H1 (cell line): ENCODE results near the gene CALR. TPM values are rescaled to one million over a fixed set of nuclear protein-coding genes. Genes with fewer than 3 reads are reported as not detected.

Experiments
- CTCF ChIA-PET: fragments of 300-600 bp; sonication (Branson Sonifier 250); formaldehyde crosslinking; loops from one replicate; lab custom pipeline; 2021; ENCODE audit not compliant: partially characterized antibody; lab: Charles Lee
- POLR2A ChIA-PET: fragments of 300-600 bp; sonication (Branson Sonifier 250); formaldehyde crosslinking; loops from one replicate; lab custom pipeline; 2021; ENCODE audit warnings: inconsistent platforms; ENCODE audit not compliant: partially characterized antibody; lab: Charles Lee
- DNase-seq, 2 experiments: peaks; one replicate each; pipeline versions ENCODE4 v3.0.0 to v3.0.0-alpha.2; 2010 to 2022; ENCODE audit warnings: low spot score in 2 of 2, low read depth in 1 of 2, mixed read lengths in 1 of 2
- FAIRE-seq: peaks from 2 replicates; lab custom pipeline; 2011; peaks lifted over from hg19 to GRCh38; lab: Jason Lieb, UNC
- H2AFZ ChIP-seq: 2 replicates; pipeline ENCODE4 v1.8.1; 2012; ENCODE audit warnings: low read length, inconsistent platforms
- H2AK5ac ChIP-seq: 2 replicates; pipeline ENCODE4 v1.6.1; 2013; ENCODE audit warnings: low read depth, low read length
- H2BK120ac ChIP-seq: replicated peaks from 2 replicates; pipeline ENCODE3; 2013; ENCODE audit warnings: low read depth, low read length, inconsistent platforms
- H2BK12ac ChIP-seq: 2 replicates; pipeline ENCODE4 v1.6.1; 2013; ENCODE audit warnings: low read depth, low read length
- H2BK15ac ChIP-seq: 2 replicates; pipeline ENCODE4 v1.6.1; 2013; ENCODE audit warnings: low read length
- H2BK20ac ChIP-seq: 2 replicates; pipeline ENCODE4 v1.6.1; 2013; ENCODE audit warnings: low read length
- H2BK5ac ChIP-seq: 2 replicates; pipeline ENCODE4 v1.6.1; 2013; ENCODE audit warnings: low read depth, low read length
- H3K14ac ChIP-seq: 2 replicates; pipeline ENCODE4 v1.6.1; 2013; ENCODE audit warnings: inconsistent platforms; ENCODE audit not compliant: insufficient read length
- H3K18ac ChIP-seq: 2 replicates; pipeline ENCODE4 v1.6.1; 2013; ENCODE audit warnings: low read length; ENCODE audit errors: extremely low read depth
- H3K23ac ChIP-seq: 2 replicates; pipeline ENCODE4 v1.6.1; 2013; ENCODE audit warnings: inconsistent platforms; ENCODE audit not compliant: insufficient read length
- H3K23me2 ChIP-seq: 2 replicates; pipeline ENCODE4 v1.6.1; 2013; ENCODE audit warnings: low read depth, low read length
- H3K27ac ChIP-seq: 2 replicates; pipeline ENCODE4 v1.6.1; 2011; ENCODE audit warnings: low read depth, low read length, inconsistent platforms
- H3K27me3 ChIP-seq, 4 experiments: replicated peaks in 1 of 4; 1 replicate in 1 of 4; 2 replicates in 3 of 4; pipeline versions ENCODE4 v1.6.1 to v1.8.1; 2011 to 2013; ENCODE audit warnings: low read length in 3 of 4, mild to moderate bottlenecking in 3 of 4, inconsistent platforms in 2 of 4, mixed read lengths in 2 of 4, moderate library complexity in 1 of 4; ENCODE audit not compliant: control insufficient read depth in 3 of 4, insufficient read depth in 3 of 4; ENCODE audit errors: extremely low read depth in 1 of 4
- H3K36me3 ChIP-seq, 4 experiments: 2 replicates each; pipeline versions ENCODE4 v1.6.1 to v1.8.1; 2011 to 2013; ENCODE audit warnings: mild to moderate bottlenecking in 4 of 4, low read length in 3 of 4, moderate library complexity in 2 of 4, control low read depth in 1 of 4, inconsistent platforms in 1 of 4; ENCODE audit not compliant: insufficient read depth in 4 of 4, control insufficient read depth in 2 of 4
- H3K4ac ChIP-seq: replicated peaks from 2 replicates; pipeline ENCODE3; 2013; ENCODE audit warnings: low read length, low read depth, mixed read lengths, inconsistent platforms; ENCODE audit not compliant: insufficient read length
- H3K4me1 ChIP-seq, 4 experiments: replicated peaks in 1 of 4; 1 replicate in 1 of 4; 2 replicates in 3 of 4; pipeline versions ENCODE4 v1.6.1 to v1.8.1; 2011 to 2013; ENCODE audit warnings: low read length in 3 of 4, inconsistent platforms in 2 of 4, mixed read lengths in 1 of 4; ENCODE audit not compliant: insufficient read depth in 4 of 4, control insufficient read depth in 3 of 4
- H3K4me2 ChIP-seq, 2 experiments: 2 replicates each; pipeline versions ENCODE4 v1.6.1 to v1.8.1; 2011 to 2013; ENCODE audit warnings: low read depth in 2 of 2, low read length in 2 of 2, control low read depth in 1 of 2, inconsistent platforms in 1 of 2, mild to moderate bottlenecking in 1 of 2; ENCODE audit not compliant: insufficient read depth in 1 of 2
- H3K4me3 ChIP-seq, 4 experiments: fragments of 200-600, 300-600 bp in 1 of 4; sonication (generic), shearing (Covaris generic), sonication (Bioruptor Twin) in 1 of 4; 2 replicates each; pipeline versions ENCODE4 v1.5.1 to v1.8.1; 2011 to 2016; ENCODE audit warnings: low read length in 4 of 4, low read depth in 3 of 4, control low read depth in 2 of 4, inconsistent platforms in 2 of 4, mild to moderate bottlenecking in 2 of 4, mixed read lengths in 1 of 4, moderate library complexity in 1 of 4; ENCODE audit not compliant: insufficient read depth in 2 of 4; ENCODE audit errors: extremely low read depth in 1 of 4
- H3K56ac ChIP-seq: replicated peaks from 2 replicates; pipeline ENCODE3; 2013; ENCODE audit warnings: low read depth, mild to moderate bottlenecking, mixed read lengths, low read length, inconsistent platforms; ENCODE audit not compliant: insufficient read length
- H3K79me1 ChIP-seq: 2 replicates; pipeline ENCODE4 v1.6.1; 2013; ENCODE audit warnings: low read depth, low read length, control low read depth
- H3K79me2 ChIP-seq, 2 experiments: 2 replicates each; pipeline versions ENCODE4 v1.6.1 to v1.8.1; 2012 to 2013; ENCODE audit warnings: low read length in 2 of 2, mild to moderate bottlenecking in 2 of 2, inconsistent platforms in 1 of 2; ENCODE audit not compliant: insufficient read depth in 2 of 2, control insufficient read depth in 1 of 2
- H3K9ac ChIP-seq, 4 experiments: replicated peaks in 1 of 4; 1 replicate in 1 of 4; 2 replicates in 3 of 4; pipeline versions ENCODE4 v1.6.1 to v1.8.1; 2011 to 2013; ENCODE audit warnings: low read depth in 3 of 4, low read length in 3 of 4, control low read depth in 2 of 4, mild to moderate bottlenecking in 2 of 4, moderate library complexity in 2 of 4, inconsistent platforms in 1 of 4; ENCODE audit errors: extremely low read depth in 1 of 4
- H3K9me3 ChIP-seq, 2 experiments: 2 replicates each; pipeline versions ENCODE4 v1.6.1 to v1.8.1; 2012 to 2013; ENCODE audit warnings: mild to moderate bottlenecking in 2 of 2, moderate library complexity in 2 of 2, control low read depth in 1 of 2, inconsistent platforms in 1 of 2, low read depth in 1 of 2, low read length in 1 of 2, mixed read lengths in 1 of 2; ENCODE audit not compliant: insufficient read depth in 2 of 2
- H4K20me1 ChIP-seq, 2 experiments: replicated peaks in 1 of 2; 2 replicates each; pipeline versions ENCODE3 to v1.8.1; 2011 to 2013; ENCODE audit warnings: inconsistent platforms in 2 of 2, low read length in 2 of 2, mild to moderate bottlenecking in 1 of 2; ENCODE audit not compliant: insufficient read depth in 2 of 2, control insufficient read depth in 1 of 2
- H4K5ac ChIP-seq: 2 replicates; pipeline ENCODE4 v1.6.1; 2013; ENCODE audit warnings: low read length, low read depth, mixed read lengths, inconsistent platforms; ENCODE audit not compliant: insufficient read length
- H4K8ac ChIP-seq: 2 replicates; pipeline ENCODE4 v1.8.0; 2013; ENCODE audit warnings: mild to moderate bottlenecking, moderate library complexity, low read length, inconsistent platforms; ENCODE audit not compliant: insufficient read depth; ENCODE audit errors: extremely low read depth
- H4K91ac ChIP-seq: replicated peaks from 2 replicates; pipeline ENCODE3; 2013; ENCODE audit warnings: low read length, mixed read lengths, inconsistent platforms; ENCODE audit not compliant: insufficient read length
- ASH2L ChIP-seq: fragments of 200-600, 300-600 bp; sonication (generic); IDR thresholded peaks from one replicate; pipeline ENCODE4 v1.7.1; 2017; ENCODE audit warnings: low read length
- BACH1 ChIP-seq: IDR thresholded peaks from 2 replicates; pipeline ENCODE4 v1.6.1; 2012; ENCODE audit warnings: low read length, improper control_type of control experiment
- CREB1 ChIP-seq: IDR thresholded peaks from 2 replicates; pipeline ENCODE4 v1.6.1; 2012; ENCODE audit warnings: inconsistent platforms
- CTBP2 ChIP-seq: IDR thresholded peaks from 2 replicates; pipeline ENCODE4 v1.7.0; 2011; ENCODE audit warnings: borderline replicate concordance, mild to moderate bottlenecking, moderate library complexity, mixed read lengths, low read length; ENCODE audit not compliant: insufficient read depth, insufficient read length
- HDAC2 ChIP-seq, 2 experiments: fragments of 300-600 bp in 1 of 2; sonication (generic) in 1 of 2; IDR thresholded peaks; 2 replicates each; pipeline ENCODE4 v1.6.1; 2011 to 2012; ENCODE audit warnings: low read depth in 2 of 2, low read length in 2 of 2, mild to moderate bottlenecking in 2 of 2, moderate library complexity in 2 of 2, borderline replicate concordance in 1 of 2, inconsistent platforms in 1 of 2
- JUND ChIP-seq: IDR thresholded peaks from 2 replicates; pipeline ENCODE4 v1.6.1; 2011; ENCODE audit warnings: mild to moderate bottlenecking, improper control_type of control experiment, low read length
- KDM1A ChIP-seq: fragments of 200-600, 300-600 bp; sonication (generic); IDR thresholded peaks from 2 replicates; pipeline ENCODE4 v1.7.1; 2016; ENCODE audit warnings: mild to moderate bottlenecking, low read length, borderline replicate concordance
- TAF1 ChIP-seq: IDR thresholded peaks from 2 replicates; pipeline ENCODE4 v1.6.1; 2011; ENCODE audit warnings: mild to moderate bottlenecking, low read depth, low read length
- WGBS, 2 experiments: shearing (Covaris generic) in 1 of 2; methylation state at CpG; one replicate each; pipeline versions ENCODE4 v1.1.6 to v1.1.7; 2013 to 2015; ENCODE audit warnings: low lambda C conversion rate in 2 of 2, mixed read lengths in 2 of 2, inconsistent platforms in 1 of 2, low coverage in 1 of 2, missing lambda C conversion rate in 1 of 2; ENCODE audit not compliant: insufficient replicate concordance in 2 of 2, insufficient coverage in 1 of 2, insufficient read length in 1 of 2; ENCODE audit errors: extremely low coverage in 1 of 2, missing lambda C conversion rate in 1 of 2; 5-methylcytosine and 5-hydroxymethylcytosine counted together
- polyA plus RNA-seq, 7 experiments: library from polyadenylated mRNA; depleted of rRNA in 3 of 7; stranded (reverse) in 5 of 7; unstranded in 2 of 7; fragments of >200 nt in 5 of 7; fragments of 200-250 nt in 2 of 7; gene quantifications; 1 replicate in 5 of 7; 2 replicates in 1 of 7; 4 replicates in 1 of 7; pipeline versions ENCODE4 v1.2.1 to v1.2.3, GENCODE V29; 2011 to 2013; ENCODE audit warnings: missing spikeins in 2 of 7, mixed read lengths in 2 of 7
- total RNA-seq: library from RNA; stranded (reverse); fragmentation: NEBNext Ultra II Directional; extraction: Animal tissue kit (Norgen Biotek cat#: 25700); gene quantifications from 2 replicates; pipeline ENCODE4 v1.2.1, GENCODE V29; 2021
- TF ChIP-seq, protein P1 (sequence below): IDR thresholded peaks from 2 replicates; pipeline ENCODE4 v1.6.1; 2012; ENCODE audit warnings: low read length, inconsistent platforms

The CALR gene
- total and polyA plus RNA-seq, 2 of the 8 experiments (the other 6 are each of a cell fraction or from before 2014, with no cell fraction given), result 591 to 1,155 TPM

- H2BK12ac ChIP-seq, result no peak overlapping the region
- no peak overlapping the region for H4K91ac ChIP-seq
- H3K36me3 ChIP-seq, result no peaks in the 10 kb centered on the region
- H3K18ac ChIP-seq, result peak overlapping the region; percentile 12; the same call in 1 of the 2 replicates
- no peak overlapping the region for H3K56ac ChIP-seq
- 89% methylated on average over 11 of the region's 12 CpGs; no CpG with 5 or more reads in 1 of the 2 experiments for WGBS, 2 experiments
- H2BK5ac ChIP-seq, result 0 out of 2 replicates have a peak overlapping the region, but pooled peaks have one; percentile 4
- H2AK5ac ChIP-seq, result no peak overlapping the region
- ChIA-PET POLR2A (interaction anchor here (0.7 to 13.9 kb wide), 15 partner anchors 7 to 1517 kb away, joined by 3 to 180 read pairs (median 6); partner anchors contain the start of genes CALR, FARSA, GCDH and THSD8), CTCF (interaction anchor here (0.7 to 1.7 kb wide), 7 partner anchors 12 to 51 kb away, joined by 3 to 8 read pairs (median 3); partner anchors contain the start of gene KLF1)
- H2AFZ ChIP-seq, result no peak overlapping the region
- H3K23ac ChIP-seq, result no peak overlapping the region
- peaks cover 2 to 9% of the 10 kb centered on the region in 2 experiments; a peak in 1 of 4 replicates for H3K9me3 ChIP-seq
- peak overlapping the region; percentile 25 to 58; a peak in 2 of 4 replicates for H3K4me2 ChIP-seq
- FAIRE-seq (no peak), DNase-seq (no peak)
- peak overlapping the region; percentile 24; the same call in 1 of the 2 replicates for H2BK20ac ChIP-seq
- H4K5ac ChIP-seq, result no peak overlapping the region
- peaks cover 8 to 20% (median 15%) of the 10 kb centered on the region in 4 experiments for H3K4me1 ChIP-seq
- H3K4ac ChIP-seq, result no peak overlapping the region
- no peak overlapping the region for H4K8ac ChIP-seq
- peaks cover 6 to 12% (median 11%) of the 10 kb centered on the region in 4 experiments for H3K27me3 ChIP-seq
- no peaks in the 10 kb centered on the region for H3K79me1 ChIP-seq
- H3K27ac ChIP-seq, result no peak overlapping the region
- no peaks in the 10 kb centered on the region for H3K79me2 ChIP-seq
- no peaks in the 10 kb centered on the region for H4K20me1 ChIP-seq
- no peak overlapping the region for H3K9ac ChIP-seq
- H2BK120ac ChIP-seq, result no peak overlapping the region
- peak overlapping the region; percentile 34; the same call in 1 of the 2 replicates for H2BK15ac ChIP-seq
- no peak overlapping the region for H3K14ac ChIP-seq
- H3K4me3 ChIP-seq, result no peak overlapping the region
- H3K23me2 ChIP-seq, result no peaks in the 10 kb centered on the region
- TF ChIP-seq CTBP2 (no peak), BACH1 (no peak), JUND (no peak), ASH2L (no peak), KDM1A (no peak), CREB1 (no peak), TAF1 (no peak), HDAC2 (IDR thresholded peaks at IDR 0.05; ENCODE audit: borderline replicate concordance in 1 of 2, low read depth in 2 of 2, low read length in 2 of 2) (no peak)
- TF ChIP-seq, protein P1, sequence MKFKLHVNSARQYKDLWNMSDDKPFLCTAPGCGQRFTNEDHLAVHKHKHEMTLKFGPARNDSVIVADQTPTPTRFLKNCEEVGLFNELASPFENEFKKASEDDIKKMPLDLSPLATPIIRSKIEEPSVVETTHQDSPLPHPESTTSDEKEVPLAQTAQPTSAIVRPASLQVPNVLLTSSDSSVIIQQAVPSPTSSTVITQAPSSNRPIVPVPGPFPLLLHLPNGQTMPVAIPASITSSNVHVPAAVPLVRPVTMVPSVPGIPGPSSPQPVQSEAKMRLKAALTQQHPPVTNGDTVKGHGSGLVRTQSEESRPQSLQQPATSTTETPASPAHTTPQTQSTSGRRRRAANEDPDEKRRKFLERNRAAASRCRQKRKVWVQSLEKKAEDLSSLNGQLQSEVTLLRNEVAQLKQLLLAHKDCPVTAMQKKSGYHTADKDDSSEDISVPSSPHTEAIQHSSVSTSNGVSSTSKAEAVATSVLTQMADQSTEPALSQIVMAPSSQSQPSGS, result no peak
Measured at GRCh38 chr19:12913851-12914690, 24.3 kb upstream of the CALR start.
